GM19468 (cell line): ENCODE measurements around the gene CHRNA1.

Experiments used
- ATAC-seq: cut with Tn5 transposase; IDR thresholded peaks from one replicate; pipeline ENCODE4 v1.9.1; 2021; ENCODE audit warnings: mild to moderate bottlenecking, moderate library complexity, moderate number of reproducible peaks; ENCODE audit not compliant: unreplicated experiment; ENCODE audit errors: extremely low read depth

Gene CHRNA1

GRCh38 chr2:174764280-174765255 lies at the start of gene CHRNA1:
CHRNA1 (minus strand) TSS chr2:174764472; CDS start chr2:174764394, 78 bp downstream.
- no peak for ATAC-seq

GRCh38 chr2:174812037-174812436 lies 47.8 kb upstream of the CHRNA1 start:
- no peak for ATAC-seq

- no peak for ATAC-seq
Measured at GRCh38 chr2:174807931-174808330, 43.7 kb upstream of the CHRNA1 start.

- no peak for ATAC-seq
Measured at GRCh38 chr2:174805803-174806202, 41.5 kb upstream of the CHRNA1 start.

- no peak for ATAC-seq
Measured at GRCh38 chr2:174802459-174802858, 38.2 kb upstream of the CHRNA1 start.

- no peak for ATAC-seq
Measured at GRCh38 chr2:174800436-174801205, 36.3 kb upstream of the CHRNA1 start.

GRCh38 chr2:174798801-174799200 lies 34.5 kb upstream of the CHRNA1 start:
- no peak for ATAC-seq

- ATAC-seq = no peak
Measured at GRCh38 chr2:174797781-174798276, 33.6 kb upstream of the CHRNA1 start.

GRCh38 chr2:174796319-174796771 lies 32.1 kb upstream of the CHRNA1 start:
- no peak for ATAC-seq

- ATAC-seq = no peak
Measured at GRCh38 chr2:174794851-174795374, 30.6 kb upstream of the CHRNA1 start.

- ATAC-seq = no peak
Measured at GRCh38 chr2:174792309-174793025, 28.2 kb upstream of the CHRNA1 start.

- no peak for ATAC-seq
Measured at GRCh38 chr2:174791746-174792280, 27.5 kb upstream of the CHRNA1 start.

GRCh38 chr2:174791020-174791419 lies 26.7 kb upstream of the CHRNA1 start:
- ATAC-seq = no peak

GRCh38 chr2:174789001-174789400 lies 24.7 kb upstream of the CHRNA1 start:
- no peak for ATAC-seq

- ATAC-seq = no peak
Measured at GRCh38 chr2:174788291-174788929, 24.1 kb upstream of the CHRNA1 start.

GRCh38 chr2:174787487-174788205 lies 23.4 kb upstream of the CHRNA1 start:
- no peak for ATAC-seq

GRCh38 chr2:174786066-174786725 lies 21.9 kb upstream of the CHRNA1 start:
- no peak for ATAC-seq

- ATAC-seq = no peak
Measured at GRCh38 chr2:174785481-174785880, 21.2 kb upstream of the CHRNA1 start.
